HL-60 (cell line): ENCODE data around the gene ATPAF2.

Source experiments
- CTCF ChIP-seq: IDR thresholded peaks from one replicate; pipeline ENCODE4 v1.5.1; 2011; ENCODE audit warnings: low read length, control low read depth, inconsistent platforms; ENCODE audit not compliant: insufficient read depth
- POLR2AphosphoS5 ChIP-seq: IDR thresholded peaks from 2 replicates; pipeline ENCODE4 v1.6.1; 2012; ENCODE audit warnings: low read depth

DNA sequence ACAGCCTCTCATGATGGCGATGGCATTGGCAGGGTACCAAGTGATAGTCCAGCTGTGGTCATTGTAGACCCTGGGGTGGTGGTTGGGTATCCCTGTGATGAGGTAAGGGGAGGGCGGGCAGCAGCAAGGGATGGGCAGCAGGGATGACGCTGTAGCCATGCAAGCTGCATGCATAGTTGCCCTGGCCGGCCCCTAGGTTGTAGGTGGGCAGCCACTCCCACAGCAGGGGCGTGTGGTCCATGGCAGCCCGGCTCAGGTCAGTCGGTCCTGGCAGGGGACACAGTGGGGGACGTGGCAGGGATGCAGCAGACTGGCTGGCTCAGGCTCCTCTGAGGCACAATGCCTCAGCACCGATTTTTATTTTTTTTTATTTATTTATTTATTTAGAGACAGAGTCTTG, 57.6 kb downstream of the ATPAF2 start:
- TF ChIP-seq CTCF (no peak), POLR2AphosphoS5 (no peak)
